PC-3 (cell line): ENCODE data around the gene FH.

Source experiments
- CTCF ChIP-seq: fragments of 300-600 bp; sonication (generic); conservative IDR thresholded peaks from 2 replicates; pipeline ENCODE4 v1.5.1; 2017; ENCODE audit warnings: antibody characterized with exemption, low read depth, mild to moderate bottlenecking, low read length
- EZH2 ChIP-seq: fragments of 300-600 bp; sonication (generic); IDR thresholded peaks from one replicate; pipeline ENCODE4 v1.6.1; 2017; ENCODE audit warnings: antibody characterized with exemption, mild to moderate bottlenecking, low read length; ENCODE audit not compliant: unreplicated experiment
- EZH2phosphoT487 ChIP-seq: fragments of 300-600 bp; sonication (generic); IDR thresholded peaks from 2 replicates; pipeline ENCODE4 v1.6.1; 2018; ENCODE audit warnings: mild to moderate bottlenecking, antibody characterized with exemption, low read length, borderline replicate concordance

GRCh38 chr1:241536304-241536703 is 16.7 kb upstream of the FH start:
- TF ChIP-seq CTCF, result no peak
- TF ChIP-seq EZH2, result no peak
- no peak for TF ChIP-seq EZH2phosphoT487
